GM12878 (cell line): Measurements from ENCODE around the gene PDF. TPM values are rescaled to one million over a fixed set of nuclear protein-coding genes. Genes with fewer than 3 reads are reported as not detected.

Source experiments
- CREB1 ChIP-seq: IDR thresholded peaks from 2 replicates; pipeline ENCODE4 v1.6.1; 2012; ENCODE audit warnings: low read depth, mild to moderate bottlenecking, inconsistent platforms
- CUX1 ChIP-seq: IDR thresholded peaks from 2 replicates; pipeline ENCODE4 v1.6.1; 2012; ENCODE audit warnings: improper control_type of control experiment, low read depth, low read length; ENCODE audit not compliant: insufficient replicate concordance
- EGR1 ChIP-seq, 2 experiments: IDR thresholded peaks; 1 replicate in 1 of 2; 2 replicates in 1 of 2; pipeline ENCODE4 v1.6.1; 2011 to 2012; ENCODE audit warnings: low read depth in 2 of 2, low read length in 2 of 2, borderline replicate concordance in 1 of 2, mild to moderate bottlenecking in 1 of 2, moderate library complexity in 1 of 2
- ESRRA ChIP-seq: IDR thresholded peaks from 2 replicates; pipeline ENCODE4 v1.6.1; 2012; ENCODE audit warnings: mild to moderate bottlenecking, low read length, improper control_type of control experiment
- FOXK2 ChIP-seq: fragments of 450-650 bp; IDR thresholded peaks from 2 replicates; pipeline ENCODE4 v1.6.1; 2017; ENCODE audit warnings: mild to moderate bottlenecking, moderate library complexity
- HSF1 ChIP-seq: fragments of 150-350 bp; IDR thresholded peaks from 2 replicates; pipeline ENCODE4 v1.6.1; 2014; ENCODE audit warnings: mild to moderate bottlenecking, low read depth, low read length
- IKZF1 ChIP-seq: fragments of 450-650 bp; conservative IDR thresholded peaks from 2 replicates; pipeline ENCODE4 v1.6.1; 2017; ENCODE audit warnings: antibody characterized with exemption, mild to moderate bottlenecking
- IKZF2 ChIP-seq, 2 experiments: fragments of 450-650 bp; IDR thresholded peaks; 2 replicates each; pipeline ENCODE4 v1.6.1; 2017; ENCODE audit warnings: mild to moderate bottlenecking in 2 of 2, moderate library complexity in 2 of 2
- JUNB ChIP-seq: IDR thresholded peaks from 2 replicates; pipeline ENCODE4 v1.6.1; 2016; ENCODE audit warnings: antibody characterized with exemption, mild to moderate bottlenecking
- KAT2A ChIP-seq: conservative IDR thresholded peaks from 2 replicates; pipeline ENCODE4 v1.6.1; 2011; ENCODE audit warnings: low read depth, low read length; ENCODE audit not compliant: control insufficient read depth
- MXI1 ChIP-seq: fragments of 150-350 bp; IDR thresholded peaks from 2 replicates; pipeline ENCODE4 v1.6.1; 2011; ENCODE audit warnings: low read depth, mild to moderate bottlenecking, inconsistent platforms, low read length, improper control_type of control experiment
- MYB ChIP-seq: fragments of 150-350 bp; IDR thresholded peaks from 2 replicates; pipeline ENCODE4 v1.6.1; 2014; ENCODE audit warnings: mild to moderate bottlenecking, low read depth, low read length, borderline replicate concordance
- NR2F1 ChIP-seq: fragments of 450-650 bp; conservative IDR thresholded peaks from 2 replicates; pipeline ENCODE4 v1.6.1; 2017; ENCODE audit warnings: mild to moderate bottlenecking
- NRF1 ChIP-seq: conservative IDR thresholded peaks from 2 replicates; pipeline ENCODE4 v1.6.1; 2011; ENCODE audit warnings: mild to moderate bottlenecking, low read depth, low read length, improper control_type of control experiment
- PAX8 ChIP-seq: fragments of 450-650 bp; IDR thresholded peaks from 2 replicates; pipeline ENCODE4 v1.6.1; 2017; ENCODE audit warnings: mild to moderate bottlenecking, moderate library complexity
- PML ChIP-seq: IDR thresholded peaks from 2 replicates; pipeline ENCODE4 v1.6.1; 2012; ENCODE audit warnings: low read length, inconsistent platforms
- POLR2A ChIP-seq: IDR thresholded peaks from 2 replicates; pipeline ENCODE4 v1.6.1; 2011; ENCODE audit warnings: low read depth, mild to moderate bottlenecking, low read length
- POLR2AphosphoS5 ChIP-seq: IDR thresholded peaks from 2 replicates; pipeline ENCODE4 v1.6.1; 2011; ENCODE audit warnings: mild to moderate bottlenecking, low read length, inconsistent platforms
- POU2F2 ChIP-seq: IDR thresholded peaks from 3 replicates; pipeline ENCODE4 v1.6.1; 2011; ENCODE audit warnings: low read depth, mild to moderate bottlenecking, low read length, borderline replicate concordance
- RAD51 ChIP-seq: fragments of 450-650 bp; IDR thresholded peaks from 2 replicates; pipeline ENCODE4 v1.6.1; 2016; ENCODE audit warnings: moderate library complexity, mild to moderate bottlenecking, inconsistent platforms
- SMAD5 ChIP-seq: IDR thresholded peaks from 2 replicates; pipeline ENCODE4 v1.6.1; 2016; ENCODE audit warnings: antibody characterized with exemption, low read depth
- SREBF1 ChIP-seq: IDR thresholded peaks from 2 replicates; pipeline ENCODE4 v1.6.1; 2012; ENCODE audit warnings: mild to moderate bottlenecking, low read length
- SREBF2 ChIP-seq: IDR thresholded peaks from 2 replicates; pipeline ENCODE4 v1.6.1; 2012; ENCODE audit warnings: mild to moderate bottlenecking, low read length
- TAF1 ChIP-seq: IDR thresholded peaks from 2 replicates; pipeline ENCODE4 v1.6.1; 2011; ENCODE audit warnings: mild to moderate bottlenecking, low read depth, low read length, borderline replicate concordance
- TARDBP ChIP-seq: IDR thresholded peaks from 2 replicates; pipeline ENCODE4 v1.6.1; 2016; ENCODE audit warnings: borderline replicate concordance
- ZNF207 ChIP-seq: fragments of 450-650 bp; IDR thresholded peaks from 2 replicates; pipeline ENCODE4 v1.6.1; 2014; ENCODE audit warnings: antibody characterized with exemption, mild to moderate bottlenecking, borderline replicate concordance
- polyA plus RNA-seq, 11 experiments: library from polyadenylated mRNA; depleted of rRNA in 4 of 11; unstranded in 6 of 11; stranded (reverse) in 5 of 11; fragments of >200 nt; fragmentation: Nextera tagmentation in 4 of 11; fragmentation: Illumina TruSeq in 1 of 11; extraction: Ambion mirVana in 4 of 11; extraction: Trizol in 1 of 11; gene quantifications; 1 replicate in 1 of 11; 2 replicates in 10 of 11; pipeline versions ENCODE4 v1.2.1 to v1.2.3, GENCODE V29; 2011 to 2016; ENCODE audit warnings: inconsistent platforms in 2 of 11, missing spikeins in 2 of 11, low read depth in 1 of 11
- total RNA-seq, 4 experiments: library from RNA; depleted of rRNA in 3 of 4; stranded (reverse); fragments of >200 nt in 3 of 4; fragmentation: Illumina TruSeq in 1 of 4; extraction: Trizol in 1 of 4; gene quantifications; 2 replicates each; pipeline versions ENCODE4 v1.2.1 to v1.2.3, GENCODE V29; 2013 to 2021

Gene PDF
- total and polyA plus RNA-seq, 10 of the 15 experiments (the other 5 are each of a cell fraction or from before 2014, with no cell fraction given), result 0.13 to 44.1 (median 16.7) TPM

- TF ChIP-seq MYB (no peak), ZNF207 (peak; percentile 62), IKZF1 (peak; percentile 89), TAF1 (peak; percentile 94), SREBF2 (peak; percentile 61; the same call in 1 of the 2 replicates), SREBF1 (no peak), IKZF2 (IDR thresholded peaks at IDR 0.05) (peak; percentile 54 to 57; a peak in 3 of 4 replicates), RAD51 (peak; percentile 75), NRF1 (no peak; the same call in 1 of the 2 replicates), JUNB (no peak), FOXK2 (peak; percentile 86), NR2F1 (peak; percentile 56), PAX8 (no peak), CUX1 (peak; percentile 44), HSF1 (0 out of 2 replicates have a peak, but pooled peaks have one; percentile 32), TARDBP (peak; percentile 86), ESRRA (0 out of 2 replicates have a peak, but pooled peaks have one; percentile 36), POLR2A (peak; percentile 98), KAT2A (no peak), MXI1 (peak; percentile 97), SMAD5 (peak; percentile 87), POU2F2 (peak; percentile 66), EGR1 (IDR thresholded peaks at IDR 0.05; ENCODE audit: borderline replicate concordance in 1 of 2, low read depth in 2 of 2, low read length in 2 of 2) (peak in 1 of 2 experiments; percentile 71; a peak in 2 of 3 replicates), CREB1 (peak; percentile 92), POLR2AphosphoS5 (peak; percentile 90; the same call in 1 of the 2 replicates), PML (peak; percentile 93)
Measured at GRCh38 chr16:69339289-69340094, 9.1 kb upstream of the PDF start, which contains the start of the genes COG8 and NIP7 (continued).
